NCI-H526 treated with DMSO at 0.1 percent for 48 hours (cell line): ENCODE results near the gene ARCN1.

Experiments
- DNase-seq: peaks from one replicate; lab custom pipeline; 2025; lab: John Stamatoyannopoulos, UW

ARCN1 gene

DNA sequence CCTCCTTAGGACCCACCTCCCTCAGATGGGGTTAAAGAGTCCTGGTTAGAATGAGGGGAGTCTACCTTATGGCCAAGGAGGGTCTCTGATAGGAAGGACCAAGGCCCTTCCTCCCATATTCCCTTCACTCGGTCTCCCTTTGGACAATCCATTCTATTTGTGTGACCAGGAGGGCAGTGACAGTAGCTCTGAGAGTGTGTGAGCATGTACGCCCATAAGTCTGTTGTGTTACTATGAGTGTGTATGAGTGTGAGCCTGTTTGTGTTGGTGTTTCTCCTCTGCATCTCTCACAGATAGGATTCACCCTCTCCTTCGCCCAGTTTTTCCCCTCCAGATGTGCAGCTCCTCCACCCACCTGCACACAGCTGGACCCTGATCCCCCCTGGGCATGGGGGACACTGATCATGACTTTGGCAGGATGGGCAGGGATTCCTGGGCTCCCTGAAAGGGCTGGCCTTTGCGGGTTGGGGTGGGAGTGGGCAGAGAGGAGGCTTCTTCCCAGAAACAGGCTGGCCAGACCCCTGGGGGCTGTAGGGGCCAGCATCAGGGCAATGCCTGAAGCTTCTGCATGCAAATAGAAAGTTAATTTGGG, 49.7 kb downstream of the ARCN1 start:
- DNase-seq: peak; percentile 31

DNA sequence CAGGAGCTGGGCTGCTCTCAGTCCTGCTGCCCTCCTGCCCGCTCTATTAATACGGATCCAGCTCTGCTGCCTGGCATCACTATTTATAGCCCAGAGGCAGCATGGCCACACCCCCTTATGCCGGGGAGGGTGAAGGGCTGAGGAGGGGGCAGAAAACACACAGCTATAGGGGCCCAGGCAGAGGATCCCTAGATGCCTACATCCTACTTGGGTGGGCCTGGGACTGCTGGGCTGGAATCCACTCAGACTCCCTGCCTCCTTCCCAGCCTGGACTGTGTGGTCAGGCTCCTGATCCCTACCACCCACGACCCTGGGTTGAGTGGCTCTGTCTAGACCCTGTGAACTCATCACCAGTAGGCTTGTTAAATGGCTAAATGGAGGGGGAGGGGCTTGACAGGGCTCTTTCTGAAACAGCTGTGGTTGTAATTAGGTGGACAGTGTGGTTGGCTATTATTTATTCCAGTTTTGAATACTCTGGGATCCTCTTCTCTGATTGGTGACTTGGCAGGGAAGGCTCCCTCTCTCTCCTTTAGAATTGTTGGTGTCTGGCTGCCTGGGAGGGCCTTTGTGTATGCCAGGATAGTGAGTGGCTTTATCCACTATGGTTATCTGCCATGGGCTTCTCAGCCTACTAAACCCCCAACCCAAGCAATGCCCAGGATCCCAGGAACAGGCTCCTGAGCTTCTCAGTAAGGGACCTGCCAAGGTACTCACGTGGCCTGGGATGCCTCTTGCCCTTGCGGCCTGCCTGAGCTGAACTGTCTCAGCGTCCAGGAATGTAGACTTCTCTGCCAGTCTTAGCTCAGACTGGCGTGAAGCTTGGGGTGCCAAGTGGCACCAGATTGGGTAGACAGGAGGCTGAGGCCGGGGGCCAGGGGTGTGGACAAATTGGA, 50.4 kb downstream of the ARCN1 start:
- peak; percentile 99 for DNase-seq

DNA sequence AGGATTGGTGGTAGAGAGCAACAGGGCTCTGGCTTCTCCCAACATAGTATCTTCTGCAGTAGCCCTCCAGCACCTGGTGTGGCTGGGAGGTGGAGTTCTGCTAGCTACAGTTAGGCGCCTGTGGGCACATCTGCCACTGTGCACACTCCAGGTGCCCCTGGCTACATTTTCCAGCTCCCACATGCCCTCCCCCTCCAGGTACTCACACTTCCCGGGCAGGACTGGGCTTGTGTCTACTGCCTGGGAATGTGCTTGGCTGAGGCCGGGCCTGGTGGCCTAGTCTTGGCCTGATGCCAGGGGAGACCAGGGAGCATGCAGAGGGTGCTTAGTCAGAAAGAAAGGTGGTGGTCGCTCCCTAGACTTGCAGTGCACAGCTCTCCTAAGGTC, 51.1 kb downstream of the ARCN1 start:
- DNase-seq: peak; percentile 99

DNA sequence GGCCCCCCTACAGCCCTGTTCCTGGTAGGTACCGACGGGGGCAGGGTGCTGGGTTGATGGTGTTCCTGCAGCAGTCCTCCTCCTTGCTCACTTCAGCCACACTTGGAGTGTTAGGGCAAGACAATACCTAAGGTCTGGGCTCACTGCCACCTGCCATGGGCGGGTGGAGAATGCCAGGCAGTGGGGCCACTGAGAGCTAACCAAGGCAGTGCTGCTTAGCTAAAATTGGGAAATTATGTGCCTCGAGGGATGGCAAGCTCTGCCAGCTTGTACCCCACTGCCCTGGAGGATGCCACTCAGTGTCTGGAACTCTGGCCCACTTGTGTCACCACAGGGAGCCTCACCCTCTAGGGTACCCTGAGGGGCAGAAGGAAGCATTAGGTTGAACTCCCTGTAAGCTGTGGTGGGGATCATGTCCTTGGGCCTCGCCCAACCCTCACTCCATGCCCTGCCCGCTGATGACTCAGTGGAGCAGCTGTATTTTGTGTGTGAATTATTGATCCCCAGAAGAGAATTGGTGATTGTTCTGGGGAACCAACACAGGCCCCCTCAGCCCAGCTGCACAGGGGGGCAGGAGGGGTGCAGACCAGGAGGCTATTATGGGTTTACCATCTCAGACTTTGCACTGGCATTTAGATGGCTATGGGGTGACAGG, 53.0 kb downstream of the ARCN1 start:
- DNase-seq: no peak

DNA sequence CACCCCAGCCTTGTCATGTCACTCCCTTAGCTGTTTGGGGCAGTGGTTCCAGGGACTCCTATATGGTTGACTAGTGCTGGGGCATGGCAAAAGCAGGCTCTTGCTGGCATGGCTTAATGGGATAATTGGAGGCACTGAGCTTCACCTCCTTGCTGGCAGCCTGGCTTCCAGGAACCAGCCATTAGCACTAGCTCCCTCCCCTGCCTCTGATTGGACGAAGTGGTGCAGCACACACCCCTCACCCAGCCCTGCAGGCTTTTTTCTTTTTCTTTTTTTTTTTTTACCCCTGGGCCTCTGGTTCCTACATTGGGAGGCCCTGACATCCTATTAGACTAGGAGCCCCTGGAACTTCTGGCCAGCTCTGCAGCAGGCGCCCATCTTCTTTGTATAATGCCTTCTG, 53.8 kb downstream of the ARCN1 start:
- DNase-seq: no peak

DNA sequence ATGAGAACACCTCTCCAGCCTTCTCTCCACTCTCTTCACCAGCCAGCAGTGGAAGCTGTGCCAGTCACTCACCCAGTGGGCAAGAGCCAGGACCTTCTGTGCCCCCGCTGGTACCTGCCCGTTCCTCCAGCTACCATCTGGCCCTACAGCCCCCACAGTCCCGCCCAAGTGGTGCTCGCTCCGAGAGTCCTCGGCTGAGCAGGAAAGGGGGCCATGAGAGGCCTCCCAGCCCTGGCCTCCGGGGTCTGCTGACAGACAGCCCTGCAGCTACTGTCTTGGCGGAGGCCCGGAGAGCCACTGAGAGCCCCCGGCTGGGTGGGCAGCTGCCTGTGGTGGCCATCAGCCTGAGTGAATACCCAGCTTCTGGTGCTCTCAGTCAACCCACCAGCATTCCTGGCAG, 55.4 kb downstream of the ARCN1 start:
- DNase-seq: no peak

DNA sequence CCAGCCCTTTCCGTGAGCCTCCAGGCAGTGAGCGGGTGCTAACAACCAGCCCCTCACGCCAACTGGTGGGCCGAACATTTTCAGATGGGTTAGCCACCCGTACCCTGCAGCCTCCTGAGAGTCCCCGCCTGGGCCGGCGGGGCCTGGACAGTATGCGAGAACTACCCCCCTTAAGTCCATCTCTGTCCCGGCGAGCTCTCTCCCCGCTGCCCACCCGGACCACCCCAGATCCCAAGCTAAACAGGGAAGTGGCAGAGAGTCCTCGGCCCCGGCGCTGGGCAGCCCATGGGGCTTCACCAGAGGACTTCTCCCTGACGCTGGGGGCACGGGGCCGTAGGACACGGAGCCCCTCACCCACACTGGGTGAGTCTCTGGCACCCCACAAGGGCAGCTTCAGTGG, 55.8 kb downstream of the ARCN1 start:
- no peak for DNase-seq

DNA sequence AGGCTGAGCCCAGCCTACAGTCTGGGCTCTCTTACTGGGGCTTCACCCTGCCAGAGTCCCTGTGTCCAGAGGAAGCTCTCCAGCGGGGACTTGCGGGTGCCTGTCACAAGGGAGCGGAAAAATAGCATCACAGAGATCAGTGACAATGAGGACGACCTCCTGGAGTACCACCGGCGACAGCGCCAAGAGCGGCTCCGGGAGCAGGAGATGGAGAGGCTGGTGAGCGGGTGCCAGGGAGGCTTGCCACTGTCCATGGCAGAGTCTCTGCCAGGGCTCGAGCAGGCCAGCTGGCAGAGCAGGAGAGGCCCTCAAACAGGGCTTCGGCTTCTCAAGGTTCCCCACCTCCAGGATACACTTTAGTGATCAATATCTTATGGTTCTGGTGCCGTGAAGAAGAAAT, 56.2 kb downstream of the ARCN1 start:
- no peak for DNase-seq

DNA sequence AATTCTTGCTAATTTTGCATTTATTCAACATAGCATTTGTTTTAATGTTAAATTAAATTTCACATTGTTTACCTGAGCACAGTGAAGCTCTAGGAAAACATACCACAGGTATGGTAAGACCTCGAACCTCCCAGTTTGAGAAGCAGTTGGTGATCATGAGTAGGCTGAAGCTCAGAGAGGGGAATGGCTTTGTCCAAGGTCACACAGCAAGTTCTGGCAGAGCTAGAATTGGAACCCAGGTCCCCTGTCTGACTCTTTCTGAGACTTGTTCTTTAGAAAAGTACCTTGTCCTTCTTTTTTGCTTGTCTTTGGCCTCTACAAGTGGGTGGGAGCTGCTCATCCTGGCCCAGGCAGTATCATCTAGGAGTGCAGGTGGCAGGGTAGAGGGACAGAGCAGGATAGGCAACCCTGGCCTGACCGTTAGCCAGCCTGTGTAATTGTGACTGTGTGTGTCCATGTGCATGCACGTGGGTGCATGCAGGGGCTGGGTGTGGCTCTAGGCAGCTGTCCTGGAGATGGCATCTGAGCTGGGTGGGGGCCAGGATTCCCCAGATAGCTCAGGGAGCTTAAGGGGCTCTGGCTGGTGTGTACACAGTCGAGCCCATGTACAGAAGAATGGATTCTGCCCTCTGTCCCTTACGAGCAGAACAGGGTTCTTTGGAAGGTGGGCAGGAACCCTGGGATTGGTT, 56.8 kb downstream of the ARCN1 start:
- DNase-seq: no peak

DNA sequence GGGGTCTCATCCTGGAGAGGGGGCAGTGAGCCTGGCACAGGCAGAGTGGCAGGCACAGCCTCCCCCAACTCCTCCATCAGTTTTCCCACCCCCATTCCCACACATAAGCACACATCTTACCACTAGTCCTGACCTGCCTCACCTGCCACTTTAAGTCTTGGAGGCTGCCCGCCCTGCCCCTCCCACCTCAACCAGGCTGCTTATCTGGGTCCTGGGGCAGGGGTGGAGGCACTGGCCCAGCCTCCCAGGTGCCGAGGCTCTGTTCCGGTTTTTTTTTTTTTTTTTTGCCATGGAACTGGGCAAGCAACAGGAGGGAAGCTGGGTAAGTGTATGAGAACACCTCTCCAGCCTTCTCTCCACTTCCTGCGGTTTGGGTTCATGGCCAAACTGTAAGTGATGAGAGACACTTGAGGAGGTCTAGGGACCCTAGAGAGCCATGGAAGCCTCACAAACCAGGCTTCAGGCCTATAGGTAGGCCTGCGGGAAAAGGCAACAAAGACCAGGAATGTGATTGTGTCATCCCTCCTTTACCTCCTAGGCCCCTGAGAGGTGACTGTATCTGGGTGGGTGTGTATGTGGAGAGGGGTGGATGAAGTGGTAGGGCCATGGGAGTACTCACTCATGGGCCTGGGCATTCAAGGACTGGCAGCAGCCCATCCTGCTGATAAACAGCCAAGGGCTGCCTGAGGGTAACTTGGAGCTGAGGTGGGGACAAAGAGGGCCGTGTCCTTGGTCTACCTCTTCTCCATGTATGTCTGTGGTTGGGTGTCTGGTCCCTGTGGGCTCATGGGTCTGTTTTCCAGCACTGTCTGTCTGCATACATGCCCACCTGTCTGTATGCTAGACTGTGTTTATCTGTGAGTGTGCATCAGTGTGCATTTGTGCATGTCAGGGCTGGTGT, 57.8 kb downstream of the ARCN1 start:
- DNase-seq: no peak

DNA sequence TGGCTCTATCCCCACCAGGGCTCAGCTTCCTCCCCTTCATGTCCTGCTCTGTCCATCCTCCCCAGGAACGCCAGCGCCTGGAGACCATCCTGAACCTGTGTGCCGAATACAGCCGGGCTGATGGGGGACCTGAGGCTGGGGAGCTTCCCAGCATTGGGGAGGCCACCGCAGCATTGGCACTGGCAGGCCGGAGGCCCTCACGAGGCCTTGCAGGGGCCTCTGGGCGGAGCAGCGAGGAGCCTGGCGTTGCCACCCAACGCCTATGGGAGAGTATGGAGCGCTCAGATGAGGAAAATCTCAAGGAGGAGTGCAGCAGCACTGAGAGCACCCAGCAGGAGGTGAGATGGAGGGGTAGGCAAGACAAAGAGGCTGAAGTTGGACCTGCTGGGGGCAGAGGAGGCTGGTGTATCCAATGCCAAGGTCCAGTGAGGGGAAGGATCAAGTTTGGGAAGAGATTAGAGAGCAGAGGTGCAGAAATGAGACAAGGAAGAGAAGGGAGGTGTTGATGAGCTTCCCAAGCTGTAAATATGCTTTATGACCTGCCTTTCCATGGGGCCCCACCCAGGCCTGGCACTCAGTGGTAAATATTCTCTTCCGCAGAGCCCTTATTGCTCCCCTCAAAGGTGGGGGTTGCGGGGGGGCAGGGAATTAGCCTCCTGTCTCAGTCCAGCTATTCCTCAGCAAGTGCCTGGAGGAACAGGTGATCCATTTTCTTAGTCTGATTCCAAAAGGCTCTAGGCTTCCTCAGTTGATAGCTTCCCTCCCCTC, 59.1 kb downstream of the ARCN1 start:
- no peak for DNase-seq

DNA sequence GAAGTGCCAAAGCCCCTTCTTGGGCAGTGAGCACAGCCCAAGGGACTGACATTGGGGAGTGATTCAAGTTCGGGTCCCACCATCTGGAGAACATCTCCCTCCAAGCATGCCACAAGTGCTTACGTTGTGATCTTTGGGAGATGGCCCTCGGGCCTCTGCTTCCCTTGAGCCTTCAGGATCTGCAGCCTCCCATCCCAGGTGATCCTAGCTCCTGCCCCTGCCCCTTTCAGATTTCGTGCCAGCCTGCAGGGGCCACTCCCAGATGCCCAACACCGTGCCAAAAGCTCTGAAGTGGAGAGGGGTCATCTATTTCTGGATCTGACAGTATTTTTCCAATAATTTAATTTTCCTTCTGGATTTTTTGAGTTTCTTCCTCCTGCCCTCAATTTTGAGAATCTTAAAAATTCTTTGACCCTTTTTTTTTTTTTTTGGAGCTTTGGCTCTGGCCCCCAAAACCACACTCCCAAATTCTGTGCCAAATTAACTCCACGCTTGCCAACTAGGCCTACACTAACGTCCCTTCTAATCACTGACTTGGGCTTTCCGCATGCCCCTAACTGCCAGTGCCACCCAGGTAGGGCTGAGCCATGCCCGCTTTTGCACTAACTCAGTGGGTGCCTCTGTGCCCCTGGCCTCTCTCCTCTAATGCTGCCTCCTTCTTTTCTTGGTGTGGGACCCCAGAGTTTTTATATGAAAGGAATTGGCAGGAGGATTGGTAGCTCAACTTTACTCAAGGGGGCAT, 60.5 kb downstream of the ARCN1 start:
- DNase-seq: no peak

DNA sequence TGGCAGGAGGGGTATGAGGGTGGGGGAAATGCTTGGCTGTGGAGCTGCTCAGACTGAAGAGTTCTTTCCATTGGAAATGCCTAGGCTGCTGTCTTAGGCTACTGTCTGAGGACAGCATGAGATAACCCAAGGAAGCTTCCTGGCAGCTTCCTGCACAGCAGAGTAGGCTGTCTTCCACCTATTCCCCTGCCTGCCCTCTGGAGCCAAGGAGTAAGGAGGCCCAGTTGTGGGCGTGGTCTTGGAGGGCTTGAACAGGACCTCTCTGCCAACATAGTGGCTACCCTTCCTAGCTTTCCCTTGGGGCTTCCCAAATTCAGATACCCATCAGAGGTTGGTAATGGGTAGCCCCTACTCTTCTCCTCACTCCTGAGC, 61.1 kb downstream of the ARCN1 start:
- DNase-seq: no peak

DNA sequence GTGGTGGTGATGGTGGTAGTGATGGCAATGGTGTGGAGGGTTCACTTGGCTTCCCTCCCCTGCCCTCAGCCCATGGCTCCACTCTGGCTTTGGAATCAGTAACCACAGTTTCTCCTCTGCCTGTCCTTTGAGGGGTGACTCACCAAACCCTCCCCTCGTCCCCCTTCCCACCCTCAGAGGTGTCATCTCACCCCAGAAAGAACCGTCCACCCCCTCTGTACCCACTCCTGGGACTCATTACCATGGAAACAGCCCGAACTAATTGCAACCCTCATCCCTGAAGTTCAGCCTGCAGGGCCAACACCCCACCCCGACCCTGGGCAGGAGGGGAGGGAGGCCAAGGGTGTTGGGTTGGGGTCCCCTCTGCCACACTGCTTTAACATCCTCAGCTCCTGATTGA, 61.8 kb downstream of the ARCN1 start:
- DNase-seq: no peak

DNA sequence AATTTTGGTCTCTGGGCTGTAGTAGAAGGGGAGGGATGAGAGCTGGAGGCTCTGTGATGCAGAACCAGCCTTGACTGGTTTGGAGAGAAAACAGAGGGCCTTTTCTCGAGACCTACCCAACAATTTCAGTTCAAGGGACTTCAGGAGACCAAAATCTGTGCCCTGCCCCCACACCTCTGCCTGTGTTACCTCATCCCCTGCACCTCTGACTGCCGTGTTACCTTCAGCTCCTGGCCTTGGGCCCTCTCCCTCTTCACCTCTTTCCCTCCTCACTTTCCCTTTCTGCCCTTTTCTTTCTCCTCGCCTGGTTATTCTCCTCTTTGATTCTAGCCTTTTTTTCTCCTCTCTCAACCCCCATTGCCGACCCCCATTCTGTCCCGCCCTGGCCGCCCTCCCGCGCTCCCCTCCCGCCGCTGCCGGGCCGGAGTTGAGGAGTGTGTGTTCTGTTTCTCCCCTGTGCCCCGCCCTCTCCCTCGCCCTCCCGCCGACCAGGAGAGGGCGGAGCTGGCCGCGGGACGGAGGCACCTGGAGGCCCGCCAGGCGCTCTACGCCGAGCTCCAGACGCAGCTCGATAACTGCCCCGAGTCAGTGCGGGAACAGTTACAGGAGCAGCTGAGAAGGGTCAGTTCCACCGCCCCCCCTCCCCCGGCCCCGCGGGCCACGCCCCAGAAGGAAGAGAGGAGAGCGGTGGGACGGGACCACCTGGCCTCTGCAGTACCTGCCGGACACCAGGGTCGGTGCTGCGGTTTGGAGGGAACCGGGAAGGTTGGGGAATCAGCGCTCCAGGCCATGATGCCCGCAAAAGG, 62.4 kb downstream of the ARCN1 start:
- DNase-seq: peak; percentile 93

DNA sequence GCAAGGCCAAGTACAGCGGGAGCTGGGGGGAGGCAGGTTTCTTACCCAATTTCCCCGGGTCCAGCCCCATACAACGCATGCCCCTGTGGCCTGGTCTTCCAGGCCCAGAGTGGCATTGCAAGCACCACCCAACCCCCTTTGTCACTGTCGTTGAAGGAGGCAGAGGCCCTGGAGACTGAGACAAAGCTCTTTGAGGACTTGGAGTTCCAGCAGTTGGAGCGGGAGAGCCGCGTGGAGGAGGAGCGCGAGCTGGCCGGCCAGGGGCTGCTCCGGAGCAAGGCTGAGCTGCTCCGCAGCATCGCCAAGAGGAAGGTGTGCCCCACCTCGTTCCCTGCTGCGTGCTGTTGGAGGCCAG, 63.0 kb downstream of the ARCN1 start:
- DNase-seq: peak; percentile 77

DNA sequence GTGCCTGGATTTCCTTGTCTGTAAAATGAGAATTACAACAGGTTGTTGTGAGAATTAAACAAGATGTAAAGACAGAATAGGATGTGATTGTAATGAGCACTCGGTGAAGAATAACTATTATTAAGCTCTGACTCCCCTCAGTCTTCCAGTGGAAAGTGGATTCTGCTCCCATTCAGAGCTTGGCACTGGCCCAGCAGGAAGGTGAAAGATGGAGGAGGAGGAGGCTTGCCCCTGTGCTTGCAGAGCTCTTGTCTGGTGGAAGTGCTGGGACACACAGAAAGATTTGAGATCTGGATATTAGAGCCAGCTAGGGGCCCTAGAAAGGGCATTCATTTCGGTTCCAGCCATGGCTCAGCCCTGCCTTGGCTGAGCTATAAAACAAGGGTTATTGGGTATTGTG, 63.4 kb downstream of the ARCN1 start:
- DNase-seq: no peak

DNA sequence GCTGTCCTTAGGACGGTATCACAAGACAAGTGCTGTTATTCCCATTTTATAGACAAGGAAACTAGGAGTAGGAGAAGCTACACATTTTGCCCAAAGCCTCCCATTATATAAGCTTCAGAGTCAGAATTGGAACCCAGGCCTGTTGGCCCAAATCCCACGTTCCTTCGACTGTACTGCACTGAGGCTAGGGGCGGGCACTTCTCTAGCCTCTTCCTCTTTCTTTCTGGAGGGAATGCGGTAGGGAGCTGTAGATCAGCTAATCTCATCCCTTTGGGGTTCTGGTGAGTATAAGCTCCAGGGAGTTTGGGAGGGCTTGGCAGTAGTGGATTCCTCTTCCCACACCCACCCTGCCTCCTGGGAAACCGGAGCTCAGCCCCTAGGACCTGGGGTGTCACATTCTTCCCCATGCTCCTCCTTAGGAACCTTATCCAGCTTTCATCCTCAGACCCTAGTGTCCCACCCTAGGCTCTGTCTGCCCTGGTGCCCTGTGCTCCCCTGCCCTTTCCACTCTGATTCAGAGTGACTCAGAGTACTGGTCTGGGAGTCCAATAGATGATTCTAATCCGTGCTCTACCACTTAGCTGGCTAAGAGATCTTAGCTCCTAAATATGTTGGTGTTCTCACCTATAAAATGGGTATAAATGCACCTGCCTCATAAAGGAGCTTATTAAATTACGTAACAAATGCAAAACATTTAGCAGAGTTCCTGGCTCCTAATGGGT, 64.5 kb downstream of the ARCN1 start:
- DNase-seq: no peak

DNA sequence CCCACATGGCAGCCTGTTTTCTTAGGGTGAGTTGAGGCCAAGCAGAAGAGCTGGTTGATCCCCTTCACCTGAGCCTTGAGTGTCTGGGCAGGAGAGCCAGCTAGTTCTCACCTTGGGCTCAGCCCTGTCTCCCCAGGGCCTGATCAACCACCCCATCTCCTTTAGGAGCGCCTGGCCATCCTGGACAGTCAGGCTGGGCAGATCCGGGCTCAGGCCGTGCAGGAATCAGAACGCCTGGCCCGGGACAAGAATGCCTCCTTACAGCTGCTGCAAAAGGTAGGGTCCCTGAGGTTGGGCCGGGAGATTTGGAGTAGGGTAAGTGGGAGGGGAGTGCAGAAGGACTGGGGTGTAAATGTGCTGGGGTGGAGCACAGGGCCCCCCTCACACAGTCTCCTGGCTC, 66.5 kb downstream of the ARCN1 start:
- DNase-seq: no peak
